Breast epithelium (tissue), 4 donors: Measurements from ENCODE around the gene NEK8. TPM values are rescaled to one million over a fixed set of nuclear protein-coding genes. Genes with fewer than 3 reads are reported as not detected.
"Not testable (repeated sequence)": the region's sequence is repeated elsewhere in the genome, so short reads cannot be mapped to it uniquely, and the experiment has no call there.

Experiments used
- DNase-seq, 2 donors: peaks; one replicate each; pipeline ENCODE4 v3.0.0-alpha.2; 2019; ENCODE audit warnings: low spot score in 2 of 2
- H3K27ac ChIP-seq, 2 donors: fragments of 200-600 bp; sonication (generic) in 1 of 2; one replicate each; pipeline ENCODE4 v1.5.1; 2016 to 2019; ENCODE audit warnings: mild to moderate bottlenecking in 1 of 2
- H3K27me3 ChIP-seq, 2 donors: fragments of 200-600 bp; sonication (generic) in 1 of 2; one replicate each; pipeline versions ENCODE4 v1.5.1 to v1.6.0; 2017 to 2019; ENCODE audit warnings: control low read depth in 1 of 2, mild to moderate bottlenecking in 1 of 2
- H3K36me3 ChIP-seq: fragments of 200-600 bp; one replicate; pipeline ENCODE4 v1.5.1; 2019
- H3K4me1 ChIP-seq, 2 donors: fragments of 200-600 bp; sonication (generic); one replicate each; pipeline ENCODE4 v1.5.1; 2016 to 2019; ENCODE audit warnings: control low read depth in 1 of 2
- H3K4me3 ChIP-seq, 3 donors: fragments of 200-600 bp; sonication (generic); 1 replicate in 2 of 3; 2 replicates in 1 of 3; pipeline ENCODE4 v1.5.1; 2016 to 2019; ENCODE audit warnings: mild to moderate bottlenecking in 3 of 3, moderate library complexity in 2 of 3
- H3K9me3 ChIP-seq, 2 donors: fragments of 200-600 bp; sonication (generic) in 1 of 2; one replicate each; pipeline ENCODE4 v1.5.1; 2016 to 2019; ENCODE audit warnings: control low read depth in 1 of 2
- CTCF ChIP-seq, 3 donors: fragments of 450-650 bp; IDR thresholded peaks; one replicate each; pipeline ENCODE4 v1.5.1; 2016 to 2017; ENCODE audit warnings: antibody characterized with exemption in 3 of 3, mild to moderate bottlenecking in 3 of 3, moderate library complexity in 3 of 3
- POLR2A ChIP-seq: fragments of 450-650 bp; IDR thresholded peaks from one replicate; pipeline ENCODE4 v1.6.1; 2016; ENCODE audit warnings: antibody characterized with exemption, mild to moderate bottlenecking, moderate library complexity
- POLR2AphosphoS5 ChIP-seq, 3 donors: sonication (generic); formaldehyde crosslinking; IDR thresholded peaks; one replicate each; pipeline ENCODE4 v1.6.1; 2017; ENCODE audit warnings: antibody characterized with exemption in 3 of 3
- intact Hi-C: fragments of 100-400 bp; cut with DNase I; formaldehyde crosslinking; loops from one replicate; pipeline ENCODE4 v1.15.1; 2023; ENCODE audit warnings: low total_unique reads
- total RNA-seq, 3 donors: library from RNA; depleted of rRNA; stranded (reverse); fragments of >200 nt; gene quantifications; one replicate each; pipeline ENCODE4 v1.1.0, GENCODE V29; 2016

Gene NEK8
- total RNA-seq, 3 donors from 2014 or later, result 2.9 to 5.3 (median 2.9) TPM

GRCh38 chr17:28763804-28764266 lies 35.2 kb downstream of the NEK8 start:
- intact Hi-C loops, result no loop called here
- H3K4me3 ChIP-seq, result no peak overlapping the region
- peaks cover 0 to 8% of the 10 kb centered on the region in 2 donors for H3K4me1 ChIP-seq
- no peak for TF ChIP-seq POLR2AphosphoS5 (IDR thresholded peaks at IDR 0.05)
- peak; percentile 81 to 95 (median 86) for TF ChIP-seq CTCF (IDR thresholded peaks at IDR 0.05)
- no peak for TF ChIP-seq POLR2A
- peak overlapping the region in 1 of 2 donors; percentile 29 for H3K27ac ChIP-seq
- no peaks in the 10 kb centered on the region for H3K36me3 ChIP-seq
- no peaks in the 10 kb centered on the region for H3K27me3 ChIP-seq
- peak; percentile 72 to 73 for DNase-seq
- H3K9me3 ChIP-seq, result no peaks in the 10 kb centered on the region

GRCh38 chr17:28765038-28765437 lies 36.5 kb downstream of the NEK8 start:
- no peaks in the 10 kb centered on the region for H3K36me3 ChIP-seq
- intact Hi-C loops, result no loop called here
- no peak overlapping the region for H3K27ac ChIP-seq
- no peak for DNase-seq
- no peak overlapping the region for H3K4me3 ChIP-seq
- no peaks in the 10 kb centered on the region for H3K9me3 ChIP-seq
- no peaks in the 10 kb centered on the region for H3K27me3 ChIP-seq
- peaks cover 0 to 8% of the 10 kb centered on the region in 2 donors for H3K4me1 ChIP-seq
- TF ChIP-seq CTCF (IDR thresholded peaks at IDR 0.05) (no peak), POLR2A (no peak), POLR2AphosphoS5 (IDR thresholded peaks at IDR 0.05) (no peak)

GRCh38 chr17:28773736-28774135 lies 45.1 kb downstream of the NEK8 start:
- H3K27ac ChIP-seq, result no peak overlapping the region
- H3K36me3 ChIP-seq, result no peaks in the 10 kb centered on the region
- H3K27me3 ChIP-seq, result no peaks in the 10 kb centered on the region
- H3K4me3 ChIP-seq, result no peak overlapping the region
- no peaks in the 10 kb centered on the region for H3K4me1 ChIP-seq
- intact Hi-C loops, result no loop called here
- TF ChIP-seq CTCF (IDR thresholded peaks at IDR 0.05) (no peak), POLR2A (no peak), POLR2AphosphoS5 (IDR thresholded peaks at IDR 0.05) (no peak)
- H3K9me3 ChIP-seq, result no peaks in the 10 kb centered on the region
- DNase-seq, result no peak

GRCh38 chr17:28774206-28774605 lies 45.6 kb downstream of the NEK8 start:
- intact Hi-C loops, result no loop called here
- Histone ChIP-seq H3K9me3 (no peaks in the 10 kb centered on the region), H3K4me1 (no peaks in the 10 kb centered on the region), H3K27ac (no peak overlapping the region), H3K4me3 (no peak overlapping the region), H3K27me3 (no peaks in the 10 kb centered on the region), H3K36me3 (no peaks in the 10 kb centered on the region)
- TF ChIP-seq POLR2AphosphoS5 (IDR thresholded peaks at IDR 0.05) (no peak), POLR2A (no peak), CTCF (IDR thresholded peaks at IDR 0.05) (no peak)
- DNase-seq, result no peak

GRCh38 chr17:28777178-28777577 lies 48.6 kb downstream of the NEK8 start:
- no peaks in the 10 kb centered on the region for H3K36me3 ChIP-seq
- no peak for DNase-seq
- H3K27ac ChIP-seq, result peak overlapping the region in 1 of 2 donors; percentile 41
- no peak for TF ChIP-seq CTCF (IDR thresholded peaks at IDR 0.05)
- no peak for TF ChIP-seq POLR2AphosphoS5 (IDR thresholded peaks at IDR 0.05)
- TF ChIP-seq POLR2A, result no peak
- no peaks in the 10 kb centered on the region for H3K9me3 ChIP-seq
- no peaks in the 10 kb centered on the region for H3K4me1 ChIP-seq
- no peak overlapping the region for H3K4me3 ChIP-seq
- intact Hi-C loops, result no loop called here
- H3K27me3 ChIP-seq, result no peaks in the 10 kb centered on the region

GRCh38 chr17:28779601-28780000 lies 51.0 kb downstream of the NEK8 start:
- H3K4me3 ChIP-seq, DNase-seq, H3K27ac ChIP-seq, H3K27me3 ChIP-seq, intact Hi-C loops, H3K9me3 ChIP-seq, H3K36me3 ChIP-seq, H3K4me1 ChIP-seq: not testable (repeated sequence)
